Measurements from ENCODE around the gene MDC1.

Gene MDC1

DNA sequence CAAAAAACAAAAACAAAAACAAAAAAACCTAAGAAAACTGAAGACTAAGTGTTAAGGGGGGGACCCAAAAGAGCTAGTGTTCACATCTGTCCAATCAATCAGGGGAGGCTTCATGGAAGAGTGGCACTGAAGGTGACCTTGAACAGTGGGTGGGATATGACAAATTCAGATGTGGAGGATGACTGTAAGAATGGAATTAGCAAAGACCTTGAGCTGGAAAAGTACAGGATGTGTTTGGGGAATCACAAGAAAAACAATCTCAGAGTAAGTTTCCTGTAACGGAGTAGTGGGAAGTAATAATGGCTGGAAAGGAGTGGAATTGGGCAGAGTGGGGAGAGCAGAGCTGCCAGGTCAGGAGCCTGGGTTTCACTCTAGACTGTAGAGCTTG lies 30.2 kb upstream of the MDC1 start:
- no peak for DNase-seq (ENCODE audit: low spot score)

DNA sequence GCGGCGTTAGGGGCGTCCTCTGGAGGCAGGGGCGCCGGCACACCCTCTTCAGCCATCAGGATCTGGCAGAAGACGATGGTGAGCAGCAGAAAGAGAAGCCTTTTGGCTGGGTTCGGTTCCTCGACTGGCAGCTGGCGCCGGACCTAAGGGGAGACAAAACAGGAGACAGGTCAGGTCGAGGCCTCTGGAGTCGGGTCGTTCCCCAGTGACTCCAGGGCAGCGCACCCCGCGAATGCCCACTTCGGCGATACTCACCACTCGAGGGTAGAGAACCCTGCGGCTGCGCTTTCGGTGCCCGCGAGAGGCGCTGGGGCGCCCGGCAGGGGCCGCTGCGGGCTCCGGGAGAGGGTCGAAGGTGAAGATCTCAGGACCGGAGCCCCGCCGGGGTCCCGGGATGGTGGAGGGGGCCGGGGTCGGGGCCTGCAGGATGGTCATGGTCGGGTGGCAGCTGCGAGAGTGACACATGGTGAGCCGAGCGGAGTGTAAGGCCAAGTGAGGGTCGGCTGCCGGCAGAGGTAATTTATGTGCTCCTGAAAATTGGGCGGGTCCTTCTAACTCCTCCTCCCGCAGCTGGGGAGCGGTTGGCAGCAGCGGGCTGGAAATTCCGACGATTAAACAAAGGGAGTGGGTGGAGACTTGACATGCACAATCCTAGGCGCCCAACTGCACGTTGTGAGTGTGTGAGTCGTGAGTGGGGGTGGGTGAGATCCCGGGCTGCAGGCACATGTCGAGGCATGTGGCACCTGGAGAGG lies 27.1 kb upstream of the MDC1 start, which contains the start of gene IER3:
TSS of gene IER3 (minus strand) at position 494 of the 752 bp plus-strand sequence. CDS start at position 465, 29 bp downstream.
- peak; percentile 77 for DNase-seq (ENCODE audit: low spot score)

DNA sequence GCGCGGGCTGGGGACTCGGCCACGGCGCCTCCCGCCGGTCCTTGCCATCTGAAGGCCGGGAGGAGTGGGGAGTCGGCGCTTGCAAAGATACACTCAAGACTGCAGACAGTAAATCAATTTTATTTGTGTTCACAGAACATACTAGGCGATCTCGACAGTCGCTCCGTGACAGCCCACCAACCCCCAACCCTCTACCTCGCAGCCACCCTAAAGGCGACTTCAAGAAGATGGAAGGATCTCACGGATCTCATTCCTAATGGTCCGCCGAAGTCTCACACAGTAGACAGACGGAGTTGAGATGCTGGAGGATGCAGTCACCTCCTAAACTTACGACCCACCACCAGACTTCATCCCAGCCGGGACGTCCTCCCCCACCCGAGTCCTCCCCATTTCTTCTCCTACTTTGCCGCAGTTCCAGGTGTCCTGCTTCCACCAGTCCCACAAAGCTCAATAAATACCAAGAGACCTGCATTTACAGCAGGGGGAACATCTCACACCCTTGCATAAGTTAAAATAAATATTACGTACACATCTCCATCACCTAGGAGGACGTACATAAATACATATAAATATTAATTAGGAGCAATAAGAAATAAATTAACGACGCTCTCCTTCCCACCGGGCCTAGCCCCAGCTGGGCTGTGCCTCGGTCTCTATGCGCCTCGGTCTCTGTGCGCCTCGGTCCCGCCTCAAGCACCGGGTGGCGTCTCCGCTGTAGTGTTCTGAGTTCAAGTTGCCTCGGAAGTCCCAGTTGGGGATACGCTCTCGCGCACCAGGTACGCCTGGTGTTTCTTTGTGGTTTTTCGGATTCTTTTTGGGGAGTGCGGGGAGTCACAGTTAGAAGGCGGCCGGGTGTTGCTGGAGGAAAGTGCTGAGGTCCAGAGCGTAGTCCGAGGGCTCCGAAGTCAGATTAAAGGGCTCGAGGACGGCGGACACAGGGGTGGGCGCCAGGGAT lies 26.3 kb upstream of the MDC1 start:
- DNase-seq (ENCODE audit: low spot score): no peak

DNA sequence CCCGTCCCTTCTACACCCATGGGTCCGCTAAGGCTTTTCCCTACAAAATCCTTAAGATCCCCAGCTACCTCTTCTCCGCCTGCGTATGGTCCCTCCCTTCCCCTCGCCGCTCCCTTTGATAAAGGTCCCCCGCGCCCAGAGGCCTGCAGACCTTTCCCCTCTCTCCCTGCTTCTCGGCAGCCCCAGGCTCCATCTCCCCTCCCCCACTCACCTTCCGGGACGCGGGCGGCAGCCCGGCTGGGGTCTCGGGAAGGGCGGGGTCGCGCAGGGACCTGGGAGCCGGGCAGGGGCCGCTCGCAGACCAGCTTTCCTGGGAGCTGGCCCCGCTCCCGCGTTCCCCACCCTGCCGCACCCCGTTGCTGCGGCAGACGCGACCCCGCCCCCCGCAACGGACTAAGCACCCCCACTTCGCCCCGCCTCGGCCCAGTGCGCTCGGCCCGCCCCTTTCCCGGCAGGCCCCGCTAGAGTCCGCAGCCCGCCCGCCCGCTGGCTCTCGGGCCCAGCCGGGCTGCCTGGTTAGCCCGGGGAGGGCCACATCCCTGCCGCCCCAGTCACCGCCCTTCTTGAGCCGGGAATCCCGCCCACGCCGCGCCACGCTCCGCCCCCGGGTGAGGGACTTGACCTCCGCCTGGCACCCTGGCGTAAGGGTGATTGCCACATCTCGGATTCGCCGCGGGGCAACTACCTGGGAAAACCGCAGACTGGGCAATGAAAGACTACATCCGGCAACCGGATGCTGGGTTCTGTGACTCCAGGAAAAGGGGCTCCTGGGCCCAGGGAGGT lies 25.4 kb upstream of the MDC1 start, which contains the start of gene FLOT1:
TSS of gene FLOT1 (minus strand) at position 372 of the 783 bp plus-strand sequence. CDS start 498 bp downstream, outside the sequence.
- DNase-seq (ENCODE audit: low spot score): peak; percentile 96

DNA sequence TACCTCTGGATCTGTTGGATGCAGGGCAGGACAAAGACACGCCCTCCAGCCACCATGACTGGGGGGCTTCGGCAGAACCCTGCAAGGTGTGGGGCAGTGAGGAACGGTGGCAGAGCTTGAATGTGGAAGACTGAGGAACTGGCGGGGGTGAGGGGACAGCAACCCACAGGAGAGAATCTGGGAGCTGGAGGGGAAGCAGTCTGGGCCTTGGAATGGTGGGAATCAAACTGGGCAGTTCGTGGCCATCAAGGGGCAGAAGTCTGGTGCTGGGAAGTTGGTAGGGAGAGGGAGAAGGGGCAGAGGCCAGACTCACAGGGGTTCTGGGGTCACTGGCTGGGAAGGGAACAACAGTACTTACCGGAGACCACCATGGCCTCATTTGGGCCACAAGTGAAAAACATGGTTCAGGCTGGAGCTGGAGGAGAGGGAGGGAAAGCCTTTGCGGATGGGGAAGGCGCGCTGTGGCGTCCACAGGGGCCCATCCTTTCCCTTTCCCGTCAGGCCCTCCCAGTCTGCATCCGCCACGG lies 24.8 kb upstream of the MDC1 start:
- no peak for DNase-seq (ENCODE audit: low spot score)

DNA sequence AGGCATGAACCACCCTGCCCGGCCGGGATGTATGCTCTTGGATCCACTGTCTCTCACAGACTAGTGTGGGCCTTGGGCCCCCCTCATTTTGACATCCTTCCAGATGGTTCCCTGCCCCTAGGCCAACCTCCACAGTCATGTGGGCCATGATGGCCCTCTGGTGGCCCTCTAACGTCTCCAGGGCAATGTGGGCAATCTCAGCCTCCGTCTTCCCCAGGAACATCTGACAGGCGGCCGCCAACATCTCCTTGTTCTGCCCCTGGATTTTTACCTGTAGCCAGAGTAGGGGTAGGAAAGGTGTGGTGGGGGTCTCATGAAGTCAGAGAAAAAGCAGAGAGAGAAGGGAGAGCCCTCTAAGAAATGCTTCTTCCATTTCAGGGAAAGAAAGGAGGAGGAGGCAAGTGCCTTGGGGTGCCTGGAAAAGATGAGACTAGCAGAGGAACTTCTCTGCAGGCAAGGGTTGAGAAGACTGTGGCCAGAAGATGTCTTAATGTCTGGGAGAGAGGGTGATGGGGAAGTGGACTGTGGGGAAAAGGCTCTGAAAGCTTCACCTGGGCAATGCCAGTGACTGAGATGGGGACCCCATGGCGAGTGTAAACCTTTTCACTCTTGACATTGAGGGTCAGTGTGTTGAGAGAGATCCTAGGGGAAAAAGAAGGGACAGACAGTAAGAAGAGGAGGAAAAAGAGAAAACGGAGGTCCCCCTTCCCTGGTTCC lies 24.1 kb upstream of the MDC1 start:
- no peak for DNase-seq (ENCODE audit: low spot score)

DNA sequence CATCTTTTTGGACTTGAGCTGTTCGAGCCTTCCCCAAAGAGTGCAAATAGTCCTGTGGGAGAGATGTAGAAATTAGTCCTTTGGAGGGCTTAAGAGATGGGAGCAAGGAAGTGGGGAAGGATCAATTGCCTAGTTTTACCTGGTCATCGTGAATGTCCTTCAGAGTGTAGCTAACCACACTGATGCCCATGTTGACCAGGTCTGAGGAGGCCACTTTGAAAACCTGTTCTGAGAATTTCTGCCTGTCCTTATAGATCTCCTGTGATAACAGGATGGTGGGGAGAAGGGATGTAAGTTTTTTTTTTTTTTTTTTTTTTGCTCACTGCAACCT lies 23.4 kb upstream of the MDC1 start:
- no peak for DNase-seq (ENCODE audit: low spot score)

DNA sequence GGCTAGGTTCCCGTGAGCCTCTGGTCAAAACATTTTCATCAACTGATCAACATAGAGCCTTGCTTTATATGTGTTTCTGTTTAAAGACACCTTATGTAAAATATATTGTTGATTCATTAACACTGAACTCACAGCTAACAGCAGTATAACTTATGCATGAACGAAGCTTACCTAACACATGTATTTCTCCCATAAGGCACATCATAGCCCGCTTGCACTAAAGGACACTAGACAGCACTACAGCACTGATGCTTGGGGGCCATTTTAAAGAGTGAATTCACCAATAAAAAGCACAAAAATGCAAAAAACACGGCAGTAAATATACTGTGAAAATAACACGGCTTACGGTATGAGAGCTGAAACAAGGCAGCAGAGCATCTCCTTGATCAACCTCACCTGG lies 21.5 kb upstream of the MDC1 start:
- no peak for DNase-seq (ENCODE audit: low spot score)

DNA sequence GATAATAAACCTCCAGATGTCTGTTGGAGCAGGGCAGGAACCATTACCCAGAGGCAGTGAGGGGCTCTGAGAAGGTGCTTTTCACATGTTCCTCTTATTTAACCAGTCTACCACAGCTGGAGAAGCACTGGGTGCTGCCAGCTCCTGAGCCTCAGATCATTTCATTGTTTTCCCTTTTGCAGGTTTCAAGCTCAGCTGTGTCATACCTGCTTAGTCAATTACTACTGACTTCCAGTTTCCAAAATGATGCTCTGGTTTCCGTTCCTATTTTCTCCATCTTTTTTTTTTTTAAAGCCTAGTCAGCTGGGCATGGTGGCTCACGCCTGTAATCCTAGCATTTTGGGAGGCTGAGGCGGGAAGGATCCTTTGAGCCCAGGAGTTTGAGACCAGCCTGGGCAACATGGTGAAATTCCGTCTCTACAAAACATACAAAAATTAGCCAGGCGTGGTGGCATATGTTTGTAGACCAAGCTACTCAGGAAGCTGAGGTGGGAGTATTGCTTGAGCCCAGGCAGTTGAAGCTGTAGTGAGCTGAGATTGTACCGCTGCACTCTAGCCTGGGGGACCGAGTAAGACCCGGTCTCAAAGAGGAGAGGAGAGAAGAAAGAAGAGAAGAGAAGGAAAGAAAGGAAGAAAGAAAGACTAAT lies 18.7 kb upstream of the MDC1 start:
- no peak for DNase-seq (ENCODE audit: low spot score)

DNA sequence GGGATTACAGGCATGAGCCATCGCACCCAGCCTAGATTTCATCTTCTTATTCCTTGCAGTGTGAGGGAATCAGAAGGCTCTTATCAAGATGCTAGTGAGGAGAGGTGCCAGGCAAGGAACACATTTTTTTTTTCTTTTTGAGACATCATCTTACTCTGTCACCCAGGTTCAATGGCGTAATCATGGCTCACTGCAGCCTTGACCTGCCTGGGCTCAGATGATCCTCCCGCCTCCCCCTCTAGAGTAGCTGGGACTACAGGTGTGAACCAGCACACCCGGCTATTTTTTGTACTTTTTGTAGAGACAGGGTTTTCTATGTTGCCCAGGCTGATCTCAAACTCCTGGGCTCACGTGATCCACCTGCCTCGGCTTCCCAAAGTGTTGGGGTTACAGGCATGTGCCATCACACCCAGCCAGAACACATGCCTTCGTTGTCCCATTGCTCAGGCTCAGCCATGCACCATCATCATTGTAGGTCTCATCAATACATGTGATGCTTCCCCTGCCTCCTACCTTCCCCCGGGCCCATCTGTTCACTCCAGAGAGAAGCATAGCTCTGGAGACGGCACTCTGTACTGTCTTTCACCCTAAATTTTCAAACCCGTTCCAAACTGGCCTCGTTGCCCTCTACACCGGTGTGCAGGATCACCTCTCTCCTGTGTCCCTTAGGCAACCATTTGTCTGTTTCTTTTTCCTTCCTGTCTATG lies 15.3 kb upstream of the MDC1 start:
- DNase-seq (ENCODE audit: low spot score): no peak

DNA sequence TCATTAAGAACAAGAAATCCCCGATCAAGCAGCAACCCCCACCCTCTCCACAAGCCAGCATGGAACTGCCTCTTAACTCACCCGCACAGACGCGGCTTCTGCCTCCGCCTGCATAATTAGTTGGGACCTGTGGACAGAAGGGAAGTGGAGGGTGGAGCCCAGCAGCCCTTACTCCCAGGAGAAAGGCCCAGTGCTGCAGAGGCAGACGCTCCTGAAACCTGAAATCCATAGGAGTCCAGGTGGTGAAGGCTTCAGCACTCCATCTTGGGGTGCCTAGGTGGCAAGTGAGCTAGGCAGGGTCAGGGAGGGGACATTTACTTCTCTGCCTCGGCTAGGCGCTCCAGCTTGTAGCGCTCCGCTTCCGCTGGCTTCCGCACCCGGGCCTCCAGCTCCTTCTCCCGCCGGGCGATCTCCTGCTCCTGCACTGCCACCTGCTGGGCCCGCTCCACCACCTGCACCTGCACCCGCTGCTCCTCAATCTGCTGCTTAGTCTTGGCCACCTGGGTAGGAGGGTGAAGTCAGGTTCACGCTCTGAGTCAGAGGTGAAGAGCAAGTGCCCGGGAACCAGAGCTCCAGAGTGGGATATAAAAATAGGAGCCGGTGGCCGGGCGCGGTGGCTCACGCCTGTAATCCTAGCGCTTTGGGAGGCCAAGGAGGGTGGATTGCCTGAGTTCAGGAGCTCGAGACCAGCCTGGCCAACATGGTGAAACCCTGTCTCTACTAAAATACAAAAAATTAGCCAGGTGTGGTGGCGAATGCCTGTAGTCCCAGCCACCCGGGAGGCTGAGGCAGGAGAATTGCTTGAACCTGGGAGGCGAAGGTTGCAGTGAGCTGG lies 13.7 kb upstream of the MDC1 start:
- peak; percentile 22 for DNase-seq (ENCODE audit: low spot score)

DNA sequence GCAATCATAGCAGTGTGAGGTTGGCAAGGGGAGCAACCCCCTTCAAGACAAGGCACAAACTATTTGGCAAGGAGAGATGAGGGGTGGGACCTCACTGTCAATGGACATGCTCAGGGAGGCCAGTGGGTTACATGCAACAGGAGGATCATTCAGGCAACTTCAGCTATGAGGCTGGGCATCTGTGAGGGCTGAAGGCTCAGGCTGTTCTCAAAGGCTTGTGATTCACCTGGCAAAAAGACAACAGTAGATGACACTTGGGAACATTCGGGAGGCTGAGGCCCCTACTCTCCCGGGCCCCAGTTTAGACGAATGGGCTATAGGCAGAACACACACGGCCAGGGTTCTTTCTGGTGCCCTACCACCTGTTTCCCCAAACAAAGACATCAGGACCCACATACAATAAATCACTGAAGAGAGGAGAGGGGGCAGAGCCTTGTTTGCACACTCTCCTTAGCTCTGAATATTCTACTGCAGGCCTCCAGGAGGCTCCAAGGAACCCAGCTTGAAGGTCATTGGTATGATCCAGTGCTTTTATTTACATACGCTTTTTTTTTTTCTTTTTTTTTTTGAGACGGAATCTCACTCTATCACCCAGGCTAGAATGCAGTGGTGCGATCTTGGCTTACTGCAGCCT lies 11.0 kb upstream of the MDC1 start:
- peak; percentile 50 for DNase-seq (ENCODE audit: low spot score)

DNA sequence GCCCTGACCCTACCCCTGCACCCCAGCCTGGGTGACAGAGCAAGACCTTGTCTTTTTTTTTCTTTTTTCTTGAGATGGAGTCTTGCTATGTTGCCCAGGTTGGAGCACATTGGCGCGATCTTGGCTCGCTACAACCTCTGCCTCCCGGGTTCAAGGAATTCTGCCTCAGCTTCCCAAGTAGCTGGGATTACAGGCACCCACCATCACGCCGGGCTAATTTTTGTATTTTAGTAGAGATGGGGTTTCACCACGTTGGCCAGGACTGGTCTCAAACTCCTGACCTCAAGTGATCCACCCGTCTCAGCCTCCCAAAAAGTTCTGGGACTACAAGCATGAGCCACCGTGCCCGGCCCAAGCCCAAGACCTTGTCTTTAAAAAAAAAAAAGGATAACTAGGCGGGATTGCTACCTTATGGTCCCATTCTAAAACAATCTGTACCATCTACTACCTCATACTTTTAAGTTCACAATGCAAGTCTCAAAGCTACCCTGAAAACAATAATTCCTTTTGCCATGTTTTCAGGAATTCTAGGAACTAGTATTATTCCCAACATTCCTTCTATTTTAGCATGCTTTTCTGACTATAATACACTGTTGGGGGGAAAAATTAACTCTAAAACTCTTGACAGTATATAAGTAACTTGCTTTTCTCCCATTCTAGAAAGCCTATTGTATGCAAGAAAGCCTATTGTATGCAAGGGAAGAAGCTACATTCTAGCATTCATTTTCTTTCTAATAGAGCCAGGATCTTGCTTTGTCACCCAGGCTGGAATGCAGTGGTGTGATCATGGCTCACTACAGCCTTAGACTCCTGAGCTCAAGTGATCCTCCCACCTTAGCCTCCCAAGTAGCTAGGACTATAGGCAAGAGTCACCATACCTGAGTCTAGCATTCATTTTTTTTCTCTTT lies 9.7 kb upstream of the MDC1 start:
- no peak for DNase-seq (ENCODE audit: low spot score)

DNA sequence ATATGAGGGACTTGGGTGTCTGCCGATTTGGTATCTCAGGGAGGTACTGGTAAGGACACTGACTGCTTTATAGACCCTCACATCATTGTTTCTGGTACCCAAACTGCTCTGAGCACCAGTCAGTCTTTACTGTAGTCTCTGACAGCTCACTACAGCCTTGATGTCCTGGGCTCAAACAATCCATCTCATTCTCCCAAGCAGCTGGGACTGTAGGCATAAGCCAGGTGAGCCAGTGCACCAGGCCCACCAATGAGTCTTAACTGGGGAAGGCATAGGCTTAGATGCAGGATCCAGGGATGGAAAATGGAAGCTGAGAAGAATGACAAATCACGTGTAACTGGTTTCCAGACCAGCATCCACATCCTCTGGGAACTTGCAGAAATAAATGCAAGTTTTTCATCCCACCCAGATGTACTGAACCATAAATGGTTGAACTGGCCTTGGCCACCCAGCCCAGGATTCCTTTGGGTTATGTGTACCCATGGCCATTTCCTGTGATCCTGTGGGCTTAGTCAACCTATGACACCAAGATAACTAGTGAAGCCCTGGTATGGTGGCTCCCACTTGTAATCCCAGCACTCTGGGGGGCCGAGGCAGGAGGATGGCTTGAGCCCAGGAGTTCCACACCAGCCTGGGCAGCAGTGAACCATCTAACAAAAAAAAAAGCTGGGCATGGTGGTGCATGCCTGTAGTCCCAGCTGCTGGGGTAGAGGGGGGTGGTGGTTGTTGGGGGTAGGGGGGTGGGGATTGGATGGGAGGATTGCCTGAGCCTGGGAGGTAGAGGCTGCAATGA lies 8.8 kb upstream of the MDC1 start:
- DNase-seq (ENCODE audit: low spot score): peak; percentile 21

DNA sequence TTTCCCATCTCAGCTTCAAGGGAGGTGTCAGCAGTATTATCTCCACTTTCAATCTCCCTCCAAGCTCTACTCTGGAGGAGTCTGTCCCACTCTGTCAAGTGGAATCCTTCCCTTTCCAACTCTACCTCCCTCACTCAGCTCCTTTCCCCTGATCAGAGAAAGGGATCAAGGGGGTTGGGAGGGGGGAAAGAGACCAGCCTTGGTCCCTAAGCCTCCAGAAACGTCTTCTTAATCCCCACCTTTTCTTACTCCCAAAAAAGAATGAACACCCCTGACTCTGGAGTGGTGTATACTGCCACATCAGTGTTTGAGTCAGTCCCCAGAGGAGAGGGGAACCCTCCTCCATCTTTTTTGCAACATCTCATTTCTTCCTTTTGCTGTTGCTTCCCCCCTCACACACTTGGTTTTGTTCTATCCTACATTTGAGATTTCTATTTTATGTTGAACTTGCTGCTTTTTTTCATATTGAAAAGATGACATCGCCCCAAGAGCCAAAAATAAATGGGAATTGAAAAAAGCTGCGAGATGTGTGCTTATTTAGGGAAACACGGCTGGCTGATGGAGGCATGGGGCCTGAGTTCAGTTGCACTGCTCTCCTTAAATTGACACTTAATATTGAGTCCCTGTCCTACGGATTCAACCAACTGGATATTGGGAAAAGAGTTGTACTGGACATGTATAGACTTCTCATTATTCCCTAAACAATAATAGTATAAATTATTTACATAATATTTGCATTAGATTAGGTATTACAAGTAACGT lies 8.0 kb upstream of the MDC1 start:
- no peak for DNase-seq (ENCODE audit: low spot score)
